Activated T-helper 2 cell treated with anti-CD3 and anti-CD28 coated beads, Interferon-gamma antibody, Interleukin-2, Interleukin-4, amounts not matched to agents 10 μg/mL and 5 μg/mL and 100 μg/mL, durations not matched to agents 14 hours and 24 hours and 36 hours (primary cell): ENCODE data around the gene NUDT21. TPM values are rescaled to one million over a fixed set of nuclear protein-coding genes. Genes with fewer than 3 reads are reported as not detected.

ENCODE experiments used
- DNase-seq: peaks from one replicate; pipeline ENCODE4 v3.0.0; 2021; ENCODE audit warnings: low spot score
- H3K27ac Mint-ChIP-seq: one replicate; pipeline ENCODE4 v1.8.0; 2021; ENCODE audit warnings: mixed read lengths
- H3K27me3 Mint-ChIP-seq: one replicate; pipeline ENCODE4 v1.8.0; 2021; ENCODE audit warnings: low read depth, mixed read lengths
- H3K36me3 Mint-ChIP-seq: one replicate; pipeline ENCODE4 v1.8.0; 2021; ENCODE audit warnings: low read depth, mixed read lengths
- H3K4me1 Mint-ChIP-seq: one replicate; pipeline ENCODE4 v1.8.0; 2021; ENCODE audit warnings: low read depth, mixed read lengths
- H3K4me3 Mint-ChIP-seq: one replicate; pipeline ENCODE4 v1.8.0; 2021; ENCODE audit warnings: low read depth, mild to moderate bottlenecking, moderate library complexity, mixed read lengths
- H3K9me3 Mint-ChIP-seq: one replicate; pipeline ENCODE4 v1.8.0; 2021; ENCODE audit warnings: mixed read lengths
- intact Hi-C: fragments of 100-400 bp; cut with micrococcal nuclease; formaldehyde crosslinking; loops from one replicate; pipeline ENCODE4 v1.15.1; 2023
- total RNA-seq: library from RNA; stranded (reverse); gene quantifications from 2 replicates; pipeline ENCODE4 v1.2.3, GENCODE V29; 2022

NUDT21 gene
- total RNA-seq, 1 donor from 2014 or later = 313 TPM

- Mint-ChIP-seq H3K9me3 (no peaks in the 10 kb centered on the region), H3K4me3 (peak overlapping the region; percentile 97), H3K36me3 (peaks cover 75% of the 10 kb centered on the region), H3K27me3 (no peaks in the 10 kb centered on the region), H3K27ac (peak overlapping the region; percentile 95), H3K4me1 (peaks cover 47% of the 10 kb centered on the region)
- DNase-seq = no peak
- intact Hi-C loops = loop anchor here (5.0 kb wide), 3 partner anchors 72 to 737 kb away; partner anchors contain the start of genes BBS2, MT1X, PSME3IP1 and RSPRY1
Observed at GRCh38 chr16:56450275-56450985, 702 bp downstream of the NUDT21 start.

GRCh38 chr16:56448005-56448404, 3.1 kb downstream of the NUDT21 start:
- no peaks in the 10 kb centered on the region for H3K9me3 Mint-ChIP-seq
- intact Hi-C loops = no loop called here
- peak overlapping the region; percentile 90 for H3K27ac Mint-ChIP-seq
- no peaks in the 10 kb centered on the region for H3K27me3 Mint-ChIP-seq
- H3K4me3 Mint-ChIP-seq = peak overlapping the region; percentile 97
- DNase-seq = no peak
- H3K36me3 Mint-ChIP-seq = peaks cover 70% of the 10 kb centered on the region
- peaks cover 42% of the 10 kb centered on the region for H3K4me1 Mint-ChIP-seq

GRCh38 chr16:56447286-56447685, 3.8 kb downstream of the NUDT21 start:
- peak overlapping the region; percentile 90 for H3K27ac Mint-ChIP-seq
- H3K36me3 Mint-ChIP-seq = peaks cover 70% of the 10 kb centered on the region
- no peaks in the 10 kb centered on the region for H3K27me3 Mint-ChIP-seq
- H3K4me3 Mint-ChIP-seq = peak overlapping the region; percentile 51
- intact Hi-C loops = no loop called here
- H3K4me1 Mint-ChIP-seq = peaks cover 38% of the 10 kb centered on the region
- DNase-seq = no peak
- no peaks in the 10 kb centered on the region for H3K9me3 Mint-ChIP-seq

DNA sequence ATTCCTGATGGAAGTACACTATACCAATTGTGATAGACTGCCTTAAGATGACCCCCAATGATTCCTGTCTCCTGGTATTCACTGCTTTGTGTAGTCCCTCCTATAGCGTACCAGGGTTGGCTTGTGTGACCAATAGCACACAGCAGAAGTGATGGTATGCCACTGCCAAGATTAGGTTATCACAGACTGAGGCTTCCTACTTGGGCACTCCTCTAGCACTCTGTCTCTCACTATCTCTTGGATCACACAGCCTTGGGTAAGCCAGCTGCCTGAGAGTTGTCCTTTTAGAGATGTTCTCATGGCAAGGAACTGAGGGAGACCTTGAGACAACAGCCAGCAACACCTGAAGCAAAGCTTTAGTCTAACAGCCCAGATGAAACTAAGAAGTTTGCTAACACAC, 13.1 kb downstream of the NUDT21 start:
- Mint-ChIP-seq H3K9me3 (no peaks in the 10 kb centered on the region), H3K4me3 (no peak overlapping the region), H3K4me1 (peaks cover 15% of the 10 kb centered on the region), H3K27ac (no peak overlapping the region), H3K36me3 (peaks cover 66% of the 10 kb centered on the region), H3K27me3 (no peaks in the 10 kb centered on the region)
- DNase-seq = no peak
- intact Hi-C loops = no loop called here

DNA sequence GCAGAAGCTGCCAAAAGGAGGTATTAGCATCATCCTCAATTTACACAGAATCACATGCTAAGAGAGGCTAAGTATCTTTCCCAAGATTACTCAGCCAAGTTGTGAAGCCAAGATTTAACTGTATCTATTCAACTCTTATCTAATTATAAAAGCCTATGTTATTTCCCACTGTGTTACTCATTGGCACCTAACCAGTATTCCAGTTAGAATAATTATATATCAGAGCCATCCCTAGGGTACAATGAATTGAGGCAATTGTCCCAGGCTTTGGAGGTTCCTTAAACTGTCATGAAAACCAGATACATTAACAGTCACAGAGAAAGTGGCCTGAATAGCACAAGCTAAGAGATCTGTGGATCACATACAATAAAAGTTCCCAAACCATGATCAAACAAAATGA, 14.9 kb downstream of the NUDT21 start:
- Mint-ChIP-seq H3K4me1 (peaks cover 10% of the 10 kb centered on the region), H3K4me3 (no peak overlapping the region)

GRCh38 chr16:56428091-56428490, 23.0 kb downstream of the NUDT21 start:
- H3K27me3 Mint-ChIP-seq = no peaks in the 10 kb centered on the region
- H3K36me3 Mint-ChIP-seq = peaks cover 35% of the 10 kb centered on the region
- no peak overlapping the region for H3K27ac Mint-ChIP-seq
- H3K4me1 Mint-ChIP-seq = peaks cover 24% of the 10 kb centered on the region
- intact Hi-C loops = no loop called here
- no peak for DNase-seq
- no peak overlapping the region for H3K4me3 Mint-ChIP-seq
- H3K9me3 Mint-ChIP-seq = no peaks in the 10 kb centered on the region

More for the DNA sequence above, 14.9 kb downstream of the NUDT21 start:
- peaks cover 63% of the 10 kb centered on the region for H3K36me3 Mint-ChIP-seq
- DNase-seq = no peak
- no peaks in the 10 kb centered on the region for H3K27me3 Mint-ChIP-seq
- no peaks in the 10 kb centered on the region for H3K9me3 Mint-ChIP-seq
- intact Hi-C loops = no loop called here
- no peak overlapping the region for H3K27ac Mint-ChIP-seq

- Mint-ChIP-seq H3K36me3 (peaks cover 23% of the 10 kb centered on the region), H3K27ac (peak overlapping the region; percentile 40), H3K4me3 (peak overlapping the region; percentile 73), H3K4me1 (peaks cover 37% of the 10 kb centered on the region), H3K9me3 (no peaks in the 10 kb centered on the region), H3K27me3 (no peaks in the 10 kb centered on the region)
- DNase-seq = no peak
- intact Hi-C loops = no loop called here
Observed at GRCh38 chr16:56426585-56426984, 24.5 kb downstream of the NUDT21 start.

GRCh38 chr16:56425439-56425832, 25.7 kb downstream of the NUDT21 start, which contains the start of gene AMFR:
TSS of gene AMFR (minus strand) at chr16:56425545. CDS start at chr16:56425327, 218 bp downstream.
- Mint-ChIP-seq H3K27me3 (no peaks in the 10 kb centered on the region), H3K4me1 (peaks cover 41% of the 10 kb centered on the region), H3K4me3 (peak within 1 kb of the TSS; percentile 98), H3K9me3 (no peaks in the 10 kb centered on the region), H3K27ac (peak within 1 kb of the TSS; percentile 88), H3K36me3 (peaks cover 12% of the 10 kb centered on the region)
- intact Hi-C loops = loop anchor here (1.0 to 2.0 kb wide), 2 partner anchors 26 to 69 kb away; partner anchors contain the start of genes NUDT21 and OGFOD1
- DNase-seq = peak; percentile 71

GRCh38 chr16:56424791-56425438, 26.2 kb downstream of the NUDT21 start:
- intact Hi-C loops = loop anchor here (1.0 to 2.0 kb wide), 2 partner anchors 26 to 68 kb away; partner anchors contain the start of genes NUDT21 and OGFOD1
- H3K4me1 Mint-ChIP-seq = peaks cover 44% of the 10 kb centered on the region
- H3K27me3 Mint-ChIP-seq = no peaks in the 10 kb centered on the region
- peak; percentile 23 for DNase-seq
- peak overlapping the region; percentile 98 for H3K4me3 Mint-ChIP-seq
- peak overlapping the region; percentile 88 for H3K27ac Mint-ChIP-seq
- H3K9me3 Mint-ChIP-seq = no peaks in the 10 kb centered on the region
- H3K36me3 Mint-ChIP-seq = peaks cover 7% of the 10 kb centered on the region

GRCh38 chr16:56424404-56424764, 26.7 kb downstream of the NUDT21 start:
- peak overlapping the region; percentile 98 for H3K4me3 Mint-ChIP-seq
- peak overlapping the region; percentile 88 for H3K27ac Mint-ChIP-seq
- DNase-seq = no peak
- H3K4me1 Mint-ChIP-seq = peaks cover 44% of the 10 kb centered on the region
- no peaks in the 10 kb centered on the region for H3K9me3 Mint-ChIP-seq
- H3K36me3 Mint-ChIP-seq = peaks cover 3% of the 10 kb centered on the region
- intact Hi-C loops = loop anchor here (2.0 kb wide), 1 partner anchor 68 kb away; no protein-coding TSS in a partner anchor
- no peaks in the 10 kb centered on the region for H3K27me3 Mint-ChIP-seq

- peak overlapping the region; percentile 98 for H3K4me3 Mint-ChIP-seq
- H3K4me1 Mint-ChIP-seq = peaks cover 44% of the 10 kb centered on the region
- peak overlapping the region; percentile 88 for H3K27ac Mint-ChIP-seq
- DNase-seq = no peak
- no peaks in the 10 kb centered on the region for H3K27me3 Mint-ChIP-seq
- no peaks in the 10 kb centered on the region for H3K9me3 Mint-ChIP-seq
- intact Hi-C loops = loop anchor here (2.0 kb wide), 1 partner anchor 67 kb away; no protein-coding TSS in a partner anchor
- no peaks in the 10 kb centered on the region for H3K36me3 Mint-ChIP-seq
Observed at GRCh38 chr16:56423584-56424403, 27.3 kb downstream of the NUDT21 start.

GRCh38 chr16:56422896-56423441, 28.2 kb downstream of the NUDT21 start:
- Mint-ChIP-seq H3K4me3 (peak overlapping the region; percentile 54), H3K9me3 (no peaks in the 10 kb centered on the region), H3K27ac (no peak overlapping the region), H3K27me3 (no peaks in the 10 kb centered on the region), H3K36me3 (no peaks in the 10 kb centered on the region), H3K4me1 (peaks cover 40% of the 10 kb centered on the region)
- DNase-seq = no peak
- intact Hi-C loops = no loop called here
